ENCODE measurements around the gene SREK1IP1. TPM values are rescaled to one million over a fixed set of nuclear protein-coding genes. Genes with fewer than 3 reads are reported as not detected.

Gene SREK1IP1
- total RNA-seq, 6 experiments from 2014 or later: 4.2 to 9.9 (median 7.3) TPM

- DNase-seq (no peak), ATAC-seq (no peak)
- H3K27me3 ChIP-seq: no peaks in the 10 kb centered on the region
- WGBS (ENCODE audit: insufficient coverage, low coverage, low lambda C conversion rate, missing lambda C conversion rate): 86% methylated on average over 5 of the region's 5 CpGs
- H3K36me3 ChIP-seq: no peaks in the 10 kb centered on the region
- TF ChIP-seq, protein P1, sequence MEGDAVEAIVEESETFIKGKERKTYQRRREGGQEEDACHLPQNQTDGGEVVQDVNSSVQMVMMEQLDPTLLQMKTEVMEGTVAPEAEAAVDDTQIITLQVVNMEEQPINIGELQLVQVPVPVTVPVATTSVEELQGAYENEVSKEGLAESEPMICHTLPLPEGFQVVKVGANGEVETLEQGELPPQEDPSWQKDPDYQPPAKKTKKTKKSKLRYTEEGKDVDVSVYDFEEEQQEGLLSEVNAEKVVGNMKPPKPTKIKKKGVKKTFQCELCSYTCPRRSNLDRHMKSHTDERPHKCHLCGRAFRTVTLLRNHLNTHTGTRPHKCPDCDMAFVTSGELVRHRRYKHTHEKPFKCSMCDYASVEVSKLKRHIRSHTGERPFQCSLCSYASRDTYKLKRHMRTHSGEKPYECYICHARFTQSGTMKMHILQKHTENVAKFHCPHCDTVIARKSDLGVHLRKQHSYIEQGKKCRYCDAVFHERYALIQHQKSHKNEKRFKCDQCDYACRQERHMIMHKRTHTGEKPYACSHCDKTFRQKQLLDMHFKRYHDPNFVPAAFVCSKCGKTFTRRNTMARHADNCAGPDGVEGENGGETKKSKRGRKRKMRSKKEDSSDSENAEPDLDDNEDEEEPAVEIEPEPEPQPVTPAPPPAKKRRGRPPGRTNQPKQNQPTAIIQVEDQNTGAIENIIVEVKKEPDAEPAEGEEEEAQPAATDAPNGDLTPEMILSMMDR (IDR thresholded peaks at IDR 0.05): no peak
- no peak for TF ChIP-seq POLR2A (IDR thresholded peaks at IDR 0.05)
- H3K4me1 ChIP-seq: no peaks in the 10 kb centered on the region
- no peak overlapping the region for H3K4me3 ChIP-seq
- H3K27ac ChIP-seq: no peak overlapping the region
- intact Hi-C loops (cut with DNase I): no loop called here
- H3K9me3 ChIP-seq: no peaks in the 10 kb centered on the region
Measured at GRCh38 chr5:64807520-64807919, 39.0 kb upstream of the SREK1IP1 start.

DNA sequence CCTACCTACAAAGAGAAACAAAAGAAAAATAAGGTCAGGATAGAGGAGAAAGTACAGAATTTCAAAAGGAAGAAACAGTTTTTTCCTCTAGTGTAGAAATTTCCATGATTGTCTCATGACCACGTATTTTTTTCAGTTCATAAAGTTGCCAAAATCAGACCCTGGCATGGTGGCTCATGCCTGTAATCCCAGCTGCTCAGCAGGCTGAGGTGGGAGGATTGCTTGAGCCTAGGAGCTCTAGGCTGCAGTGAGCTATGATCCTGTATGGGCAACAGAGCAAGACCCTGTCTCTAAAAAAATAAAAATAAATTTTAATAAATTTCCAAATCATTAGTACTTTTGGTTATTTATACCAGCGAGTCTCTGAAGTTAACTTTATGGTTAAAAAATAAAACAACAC, 38.0 kb upstream of the SREK1IP1 start:
- ATAC-seq: no peak
- 68% methylated on average over 2 of the region's 2 CpGs for WGBS (ENCODE audit: insufficient coverage, low coverage, low lambda C conversion rate, missing lambda C conversion rate)
- Histone ChIP-seq H3K27me3 (no peaks in the 10 kb centered on the region), H3K4me3 (no peak overlapping the region), H3K36me3 (peaks cover 0 to 4% (median 0%) of the 10 kb centered on the region in 4 donors), H3K4me1 (no peaks in the 10 kb centered on the region), H3K27ac (no peak overlapping the region), H3K9me3 (no peaks in the 10 kb centered on the region)
- intact Hi-C loops (cut with DNase I): no loop called here
- no peak for DNase-seq
- TF ChIP-seq POLR2A (IDR thresholded peaks at IDR 0.05): no peak
- TF ChIP-seq, protein P1 (IDR thresholded peaks at IDR 0.05): no peak

- 91% methylated on average over 2 of the region's 2 CpGs for WGBS (ENCODE audit: insufficient coverage, low coverage, low lambda C conversion rate, missing lambda C conversion rate)
- ATAC-seq: no peak
- H3K36me3 ChIP-seq: peaks cover 0 to 6% (median 0%) of the 10 kb centered on the region in 4 donors
- no peaks in the 10 kb centered on the region for H3K27me3 ChIP-seq
- TF ChIP-seq POLR2A (IDR thresholded peaks at IDR 0.05): no peak
- TF ChIP-seq, protein P1 (IDR thresholded peaks at IDR 0.05): no peak
- no peaks in the 10 kb centered on the region for H3K9me3 ChIP-seq
- no peak for DNase-seq
- H3K27ac ChIP-seq: no peak overlapping the region
- H3K4me1 ChIP-seq: no peaks in the 10 kb centered on the region
- intact Hi-C loops (cut with DNase I): no loop called here
- H3K4me3 ChIP-seq: no peak overlapping the region
Measured at GRCh38 chr5:64800926-64801325, 32.4 kb upstream of the SREK1IP1 start.

DNA sequence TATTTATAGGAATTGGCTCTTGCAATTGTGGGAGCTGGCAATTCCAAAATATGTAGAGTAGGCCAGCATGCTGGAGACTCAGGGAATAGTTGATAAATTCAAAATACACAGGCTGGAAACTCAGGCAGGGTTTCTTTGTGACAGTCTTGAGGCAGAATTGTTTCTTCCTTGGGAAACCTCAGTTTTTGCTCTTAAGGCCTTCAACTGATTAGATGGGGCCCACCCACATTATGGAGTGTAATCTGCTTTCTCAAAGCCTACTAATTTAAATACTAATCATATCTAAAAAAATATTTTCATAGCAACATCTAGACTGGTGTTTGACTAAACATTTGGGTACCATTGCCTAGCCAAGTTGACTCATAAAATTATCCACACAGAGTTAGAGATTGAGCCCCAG, 27.8 kb upstream of the SREK1IP1 start:
- H3K27ac ChIP-seq: no peak overlapping the region
- H3K9me3 ChIP-seq: no peaks in the 10 kb centered on the region
- H3K27me3 ChIP-seq: no peaks in the 10 kb centered on the region
- TF ChIP-seq POLR2A (IDR thresholded peaks at IDR 0.05): no peak
- TF ChIP-seq, protein P1 (IDR thresholded peaks at IDR 0.05): no peak
- H3K4me1 ChIP-seq: no peaks in the 10 kb centered on the region
- H3K4me3 ChIP-seq: no peak overlapping the region
- DNase-seq (no peak), ATAC-seq (no peak)
- intact Hi-C loops (cut with DNase I): no loop called here
- no peaks in the 10 kb centered on the region for H3K36me3 ChIP-seq
